BLaER1 (cell line): ENCODE data around the gene WDSUB1.
A peak's percentile ranks its signal among the peaks of the same experiment; 100 is the strongest.

Experiments used
- H3K27ac ChIP-seq: shearing (Covaris generic); formaldehyde crosslinking; 2 replicates; pipeline ENCODE4 v1.8.1; 2022
- H3K27me3 ChIP-seq: shearing (Covaris generic); formaldehyde crosslinking; 2 replicates; pipeline ENCODE4 v1.8.1; 2022
- H3K36me3 ChIP-seq: shearing (Covaris generic); formaldehyde crosslinking; 2 replicates; pipeline ENCODE4 v1.8.1; 2022
- H3K4me1 ChIP-seq: shearing (Covaris generic); formaldehyde crosslinking; 2 replicates; pipeline ENCODE4 v1.8.1; 2022
- H3K4me2 ChIP-seq: shearing (Covaris generic); formaldehyde crosslinking; 2 replicates; pipeline ENCODE4 v1.8.1; 2022
- H3K4me3 ChIP-seq: shearing (Covaris generic); formaldehyde crosslinking; 2 replicates; pipeline ENCODE4 v1.8.1; 2022
- H3K9ac ChIP-seq: shearing (Covaris generic); formaldehyde crosslinking; 2 replicates; pipeline ENCODE4 v1.8.1; 2022
- H3K9me3 ChIP-seq: shearing (Covaris generic); formaldehyde crosslinking; 2 replicates; pipeline ENCODE4 v1.8.1; 2022
- H4K20me1 ChIP-seq: shearing (Covaris generic); formaldehyde crosslinking; 2 replicates; pipeline ENCODE4 v1.8.1; 2022
- Cebpa-rat ChIP-seq: shearing (Covaris generic); IDR thresholded peaks from 2 replicates; pipeline ENCODE4 v1.8.1; 2022

Gene WDSUB1

DNA sequence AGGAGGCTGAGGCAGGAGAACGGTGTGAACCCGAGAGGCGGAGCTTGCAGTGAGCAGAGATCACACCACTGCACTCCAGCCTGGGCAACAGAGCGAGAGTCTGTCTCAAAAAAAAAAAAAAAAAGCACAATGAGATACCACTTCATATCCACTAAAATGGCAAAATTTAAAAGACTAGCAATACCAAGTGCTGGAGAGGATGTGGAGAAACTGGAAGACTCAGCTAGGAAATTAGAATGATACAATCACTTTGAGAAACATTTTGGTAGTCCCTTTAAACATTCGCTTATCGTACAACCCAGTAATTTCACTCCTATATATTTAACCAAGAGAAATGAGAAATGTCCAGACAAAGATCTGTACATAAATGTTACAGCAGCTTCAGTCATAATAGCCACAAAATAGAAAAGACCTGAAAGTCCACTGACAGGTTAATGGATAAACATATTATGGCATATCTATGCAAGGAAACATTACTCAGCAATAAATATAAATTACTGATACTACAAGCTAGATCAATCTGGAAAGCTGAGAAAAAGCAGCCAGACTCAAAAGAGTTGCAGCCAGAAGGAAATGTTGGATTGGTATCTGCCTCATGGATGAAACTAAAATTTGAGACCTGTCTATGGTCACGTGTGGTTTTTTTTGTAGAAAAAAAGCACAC, 40.0 kb downstream of the WDSUB1 start:
- Histone ChIP-seq H3K4me1 (peaks cover 66% of the 10 kb centered on the region), H4K20me1 (no peaks in the 10 kb centered on the region), H3K4me3 (peak overlapping the region; percentile 16; the same call in 1 of the 2 replicates), H3K9ac (no peak overlapping the region), H3K27me3 (no peaks in the 10 kb centered on the region), H3K27ac (no peak overlapping the region), H3K9me3 (peaks cover 32% of the 10 kb centered on the region), H3K4me2 (no peak overlapping the region), H3K36me3 (peaks cover 48% of the 10 kb centered on the region)
- TF ChIP-seq Cebpa-rat = no peak

DNA sequence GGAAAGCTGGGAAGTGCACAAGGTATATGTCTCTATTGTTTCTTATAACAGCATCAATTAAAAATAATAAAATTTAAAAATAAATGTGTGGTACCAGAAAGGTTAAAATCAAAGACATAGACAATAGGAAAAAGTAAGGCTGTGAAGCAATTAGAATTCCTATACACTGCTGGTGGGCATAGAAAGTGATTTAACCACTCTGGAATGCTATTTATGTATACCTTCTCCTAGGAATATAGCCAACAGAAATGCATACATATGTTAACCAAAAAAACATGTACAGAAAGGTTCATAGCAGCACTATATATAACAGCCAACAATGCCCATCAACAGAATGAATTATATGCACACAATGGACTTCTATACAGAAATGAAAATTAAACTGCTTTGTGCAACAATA, 43.0 kb downstream of the WDSUB1 start:
- Histone ChIP-seq H3K27ac (peak overlapping the region; percentile 61; the same call in 1 of the 2 replicates), H3K4me1 (peaks cover 38% of the 10 kb centered on the region), H4K20me1 (no peaks in the 10 kb centered on the region), H3K9me3 (peaks cover 32% of the 10 kb centered on the region), H3K4me3 (no peak overlapping the region), H3K4me2 (peak overlapping the region; percentile 25), H3K9ac (no peak overlapping the region), H3K36me3 (peaks cover 76% of the 10 kb centered on the region), H3K27me3 (no peaks in the 10 kb centered on the region)
- TF ChIP-seq Cebpa-rat = no peak

DNA sequence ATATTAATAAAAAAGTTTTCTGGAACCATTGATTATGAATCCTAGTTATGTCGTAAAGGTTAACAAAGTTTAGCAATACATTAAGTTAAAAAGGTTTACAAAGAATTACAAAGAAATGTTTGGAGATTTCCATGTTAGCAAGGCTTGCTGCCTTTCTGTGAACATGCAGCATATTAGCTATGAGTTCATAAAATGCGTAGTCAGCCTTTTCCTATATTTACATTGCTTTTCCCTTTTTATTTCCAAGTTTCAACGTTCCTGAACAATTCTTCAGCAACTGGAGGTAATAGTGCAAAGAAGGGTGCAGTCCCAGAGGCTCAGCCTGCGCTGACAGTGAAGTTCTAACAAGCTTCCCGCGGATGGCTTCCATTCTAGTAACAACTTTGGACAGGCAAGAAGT, 51.6 kb downstream of the WDSUB1 start:
- H3K9me3 ChIP-seq = no peaks in the 10 kb centered on the region; the same call in 1 of the 2 replicates
- H3K4me1 ChIP-seq = no peaks in the 10 kb centered on the region
- TF ChIP-seq Cebpa-rat = no peak
- no peak overlapping the region for H3K9ac ChIP-seq
- H3K27ac ChIP-seq = no peak overlapping the region
- H3K36me3 ChIP-seq = peaks cover 78% of the 10 kb centered on the region
- no peak overlapping the region for H3K4me3 ChIP-seq
- H4K20me1 ChIP-seq = no peaks in the 10 kb centered on the region
- no peaks in the 10 kb centered on the region for H3K27me3 ChIP-seq
- no peak overlapping the region for H3K4me2 ChIP-seq

GRCh38 chr2:159232456-159233170, 53.9 kb downstream of the WDSUB1 start:
- no peak overlapping the region for H3K9ac ChIP-seq
- H3K27ac ChIP-seq = no peak overlapping the region
- H3K4me1 ChIP-seq = peaks cover 9% of the 10 kb centered on the region
- TF ChIP-seq Cebpa-rat = no peak
- no peaks in the 10 kb centered on the region for H3K27me3 ChIP-seq
- H3K9me3 ChIP-seq = no peaks in the 10 kb centered on the region; the same call in 1 of the 2 replicates
- H3K4me3 ChIP-seq = no peak overlapping the region
- peaks cover 65% of the 10 kb centered on the region for H3K36me3 ChIP-seq
- no peaks in the 10 kb centered on the region for H4K20me1 ChIP-seq
- H3K4me2 ChIP-seq = no peak overlapping the region

DNA sequence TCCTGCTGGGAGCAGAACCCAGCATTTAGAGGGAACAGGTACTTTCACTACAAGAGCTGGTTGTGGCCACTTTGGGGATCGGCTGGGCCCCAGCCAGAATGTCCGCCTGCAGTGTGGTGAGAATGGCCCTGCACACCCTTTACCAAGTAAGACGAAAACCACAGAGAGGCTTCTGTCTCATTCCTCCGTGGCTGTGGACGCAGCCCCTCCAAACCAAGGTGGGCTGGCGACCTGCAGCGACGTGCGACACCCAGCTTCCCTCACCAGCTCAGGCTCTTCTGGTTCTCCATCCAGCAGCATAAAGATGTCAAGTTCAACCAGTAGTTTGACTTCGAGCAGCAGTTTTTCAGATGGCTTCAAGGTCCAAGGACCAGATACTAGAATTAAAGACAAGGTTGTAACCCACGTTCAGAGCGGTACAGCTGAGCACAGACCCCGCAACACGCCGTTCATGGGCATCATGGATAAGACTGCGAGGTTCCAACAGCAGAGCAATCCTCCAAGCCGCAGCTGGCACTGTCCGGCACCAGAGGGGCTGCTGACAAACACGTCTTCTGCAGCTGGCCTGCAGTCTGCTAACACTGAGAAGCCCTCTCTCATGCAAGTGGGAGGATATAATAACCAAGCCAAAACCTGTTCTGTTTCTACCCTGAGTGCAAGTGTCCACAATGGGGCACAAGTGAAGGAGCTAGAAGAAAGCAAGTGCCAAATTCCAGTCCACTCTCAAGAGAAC, 56.2 kb downstream of the WDSUB1 start:
- Histone ChIP-seq H3K9me3 (no peaks in the 10 kb centered on the region; the same call in 1 of the 2 replicates), H3K27me3 (no peaks in the 10 kb centered on the region), H3K4me1 (peaks cover 30% of the 10 kb centered on the region), H4K20me1 (no peaks in the 10 kb centered on the region), H3K27ac (peak overlapping the region; percentile 54; the same call in 1 of the 2 replicates), H3K4me3 (no peak overlapping the region), H3K4me2 (no peak overlapping the region), H3K9ac (no peak overlapping the region), H3K36me3 (peaks cover 50% of the 10 kb centered on the region)
- no peak for TF ChIP-seq Cebpa-rat

DNA sequence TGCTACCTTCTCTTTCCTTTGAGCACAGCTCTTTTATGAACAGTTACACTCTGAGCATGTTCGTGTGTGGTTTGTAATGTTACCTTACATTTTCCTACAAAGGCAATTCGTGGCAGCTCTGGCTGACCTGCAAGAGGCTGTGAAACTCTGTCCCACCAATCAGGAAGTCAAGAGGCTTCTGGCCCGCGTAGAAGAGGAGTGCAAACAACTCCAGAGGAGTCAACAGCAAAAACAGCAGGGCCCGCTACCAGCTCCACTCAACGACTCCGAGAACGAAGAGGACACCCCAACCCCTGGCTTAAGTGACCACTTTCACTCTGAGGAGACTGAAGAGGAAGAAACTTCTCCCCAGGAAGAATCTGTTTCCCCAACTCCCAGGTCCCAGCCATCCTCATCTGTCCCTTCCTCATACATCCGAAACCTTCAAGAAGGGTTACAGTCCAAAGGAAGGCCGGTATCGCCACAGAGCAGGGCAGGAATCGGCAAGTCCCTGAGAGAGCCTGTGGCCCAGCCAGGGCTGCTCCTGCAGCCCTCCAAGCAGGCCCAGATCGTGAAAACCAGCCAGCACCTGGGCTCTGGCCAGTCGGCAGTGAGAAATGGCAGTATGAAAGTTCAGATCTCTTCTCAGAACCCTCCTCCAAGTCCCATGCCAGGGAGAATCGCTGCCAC, 56.9 kb downstream of the WDSUB1 start:
- no peaks in the 10 kb centered on the region; the same call in 1 of the 2 replicates for H3K9me3 ChIP-seq
- H3K27ac ChIP-seq = peak overlapping the region; percentile 54; the same call in 1 of the 2 replicates
- no peak overlapping the region for H3K4me2 ChIP-seq
- H3K36me3 ChIP-seq = peaks cover 44% of the 10 kb centered on the region
- no peak for TF ChIP-seq Cebpa-rat
- no peak overlapping the region for H3K9ac ChIP-seq
- no peaks in the 10 kb centered on the region for H3K27me3 ChIP-seq
- no peaks in the 10 kb centered on the region for H4K20me1 ChIP-seq
- peaks cover 30% of the 10 kb centered on the region for H3K4me1 ChIP-seq
- no peak overlapping the region for H3K4me3 ChIP-seq

- H3K27ac ChIP-seq = peak overlapping the region; percentile 54; the same call in 1 of the 2 replicates
- TF ChIP-seq Cebpa-rat = no peak
- no peaks in the 10 kb centered on the region for H3K27me3 ChIP-seq
- H3K36me3 ChIP-seq = peaks cover 33% of the 10 kb centered on the region
- H3K9me3 ChIP-seq = no peaks in the 10 kb centered on the region
- no peak overlapping the region for H3K4me2 ChIP-seq
- no peaks in the 10 kb centered on the region for H4K20me1 ChIP-seq
- no peak overlapping the region for H3K4me3 ChIP-seq
- peaks cover 30% of the 10 kb centered on the region for H3K4me1 ChIP-seq
- H3K9ac ChIP-seq = 0 out of 2 replicates have a peak overlapping the region, but pooled peaks have one; percentile 5
Measured at GRCh38 chr2:159228081-159228581, 58.4 kb downstream of the WDSUB1 start.

GRCh38 chr2:159227467-159227866, 59.0 kb downstream of the WDSUB1 start:
- TF ChIP-seq Cebpa-rat = no peak
- Histone ChIP-seq H4K20me1 (no peaks in the 10 kb centered on the region), H3K9ac (no peak overlapping the region), H3K36me3 (peaks cover 32% of the 10 kb centered on the region), H3K4me2 (no peak overlapping the region), H3K4me3 (no peak overlapping the region), H3K9me3 (no peaks in the 10 kb centered on the region), H3K27me3 (no peaks in the 10 kb centered on the region), H3K27ac (peak overlapping the region; percentile 54; the same call in 1 of the 2 replicates), H3K4me1 (peaks cover 30% of the 10 kb centered on the region)

GRCh38 chr2:159226608-159227385, 59.7 kb downstream of the WDSUB1 start:
- Histone ChIP-seq H3K4me3 (no peak overlapping the region), H3K9ac (no peak overlapping the region), H3K36me3 (peaks cover 26% of the 10 kb centered on the region), H3K27ac (no peak overlapping the region), H4K20me1 (no peaks in the 10 kb centered on the region), H3K9me3 (no peaks in the 10 kb centered on the region), H3K4me2 (no peak overlapping the region), H3K27me3 (no peaks in the 10 kb centered on the region), H3K4me1 (peaks cover 30% of the 10 kb centered on the region)
- TF ChIP-seq Cebpa-rat = no peak
